ENCODE results near the gene SOX10.

Gene SOX10

DNA sequence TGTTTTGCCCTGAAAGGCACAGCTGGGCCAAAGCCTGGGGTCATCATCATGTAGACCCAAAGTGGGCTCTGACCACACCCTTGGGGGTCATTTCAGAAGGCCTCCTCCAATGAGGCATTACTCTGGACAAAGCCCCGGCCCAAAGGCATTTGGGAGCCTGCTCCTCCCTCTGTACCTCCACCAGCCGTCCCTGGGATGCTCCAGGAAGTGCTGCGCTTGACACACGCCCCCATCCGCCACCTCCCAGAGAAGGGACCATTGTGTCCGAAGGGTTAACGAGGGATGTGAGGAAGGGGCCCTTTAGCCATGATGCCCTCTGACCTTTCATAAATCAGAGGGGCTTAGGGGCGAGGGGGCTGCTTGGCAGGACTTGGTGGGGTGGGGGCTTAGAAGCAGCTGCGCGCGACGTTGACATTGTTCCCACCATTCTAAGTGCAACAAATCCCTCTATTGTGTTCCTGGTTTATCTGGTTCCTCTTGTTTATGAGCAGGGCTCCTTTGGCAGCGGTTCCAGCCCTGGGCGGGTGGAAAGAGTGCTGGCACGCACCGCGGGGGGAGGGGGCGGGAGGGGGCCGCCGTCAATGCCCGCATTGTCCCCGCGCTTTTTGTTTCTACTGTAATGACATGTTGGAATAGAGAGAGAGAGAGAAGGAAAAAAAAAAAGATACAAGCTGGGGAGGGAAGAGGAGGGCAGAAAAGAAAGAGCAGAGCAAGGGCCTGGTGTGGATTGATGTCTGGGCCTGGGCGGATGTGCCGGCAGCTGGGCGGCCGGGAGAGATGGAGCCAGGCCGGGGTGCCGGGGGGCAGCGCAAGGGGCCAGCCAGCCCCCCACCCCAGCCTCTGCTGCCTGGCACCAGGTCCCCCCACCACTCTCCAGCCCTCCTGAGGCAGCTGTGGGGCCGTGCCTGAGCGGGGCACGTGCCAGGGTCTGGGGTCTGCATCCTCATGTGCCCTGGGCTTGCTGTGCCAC is 32.1 kb upstream of the SOX10 start:
- DNase-seq, result no peak

DNA sequence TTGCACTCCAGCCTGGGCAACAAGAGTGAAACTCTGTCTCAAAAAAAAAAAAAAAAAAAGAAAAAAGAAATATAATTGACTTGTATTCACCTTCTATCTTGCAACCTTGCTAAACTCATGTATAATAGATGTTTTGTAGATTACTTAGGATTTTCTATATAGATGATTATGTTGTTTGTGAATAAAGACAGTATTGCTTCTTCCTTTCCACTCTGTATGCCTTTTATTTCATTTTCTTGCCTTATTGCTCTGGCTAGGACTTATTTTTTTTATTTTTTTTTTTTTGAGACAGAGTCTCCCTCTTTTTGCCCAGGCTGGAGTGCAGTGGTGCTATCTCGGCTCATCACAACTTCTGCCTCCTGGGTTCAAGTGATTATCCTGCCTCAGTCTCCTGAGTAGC is 29.7 kb upstream of the SOX10 start:
- no peak for DNase-seq

DNA sequence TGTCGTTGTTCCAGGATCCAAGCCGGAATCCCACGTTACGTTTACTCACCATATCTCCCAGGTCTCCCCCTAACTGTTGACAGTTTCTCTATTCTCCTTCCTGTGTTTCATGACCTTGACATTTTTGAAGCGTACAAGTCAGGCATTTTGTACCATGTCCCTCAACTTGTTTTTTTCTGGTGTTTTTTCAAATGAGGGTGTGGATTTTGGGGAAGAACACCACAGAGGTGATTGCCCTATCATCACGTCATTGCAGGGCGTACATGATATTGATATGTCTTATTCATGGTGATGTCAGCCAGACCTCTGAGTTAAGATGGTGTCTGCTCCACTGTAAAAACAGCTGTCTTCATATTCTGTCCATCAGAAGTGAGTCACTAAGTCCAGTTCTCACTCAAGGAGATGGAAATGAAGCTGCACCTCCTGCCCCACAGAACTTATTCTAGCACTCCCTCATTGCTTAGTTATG is 28.3 kb upstream of the SOX10 start:
- no peak for DNase-seq

DNA sequence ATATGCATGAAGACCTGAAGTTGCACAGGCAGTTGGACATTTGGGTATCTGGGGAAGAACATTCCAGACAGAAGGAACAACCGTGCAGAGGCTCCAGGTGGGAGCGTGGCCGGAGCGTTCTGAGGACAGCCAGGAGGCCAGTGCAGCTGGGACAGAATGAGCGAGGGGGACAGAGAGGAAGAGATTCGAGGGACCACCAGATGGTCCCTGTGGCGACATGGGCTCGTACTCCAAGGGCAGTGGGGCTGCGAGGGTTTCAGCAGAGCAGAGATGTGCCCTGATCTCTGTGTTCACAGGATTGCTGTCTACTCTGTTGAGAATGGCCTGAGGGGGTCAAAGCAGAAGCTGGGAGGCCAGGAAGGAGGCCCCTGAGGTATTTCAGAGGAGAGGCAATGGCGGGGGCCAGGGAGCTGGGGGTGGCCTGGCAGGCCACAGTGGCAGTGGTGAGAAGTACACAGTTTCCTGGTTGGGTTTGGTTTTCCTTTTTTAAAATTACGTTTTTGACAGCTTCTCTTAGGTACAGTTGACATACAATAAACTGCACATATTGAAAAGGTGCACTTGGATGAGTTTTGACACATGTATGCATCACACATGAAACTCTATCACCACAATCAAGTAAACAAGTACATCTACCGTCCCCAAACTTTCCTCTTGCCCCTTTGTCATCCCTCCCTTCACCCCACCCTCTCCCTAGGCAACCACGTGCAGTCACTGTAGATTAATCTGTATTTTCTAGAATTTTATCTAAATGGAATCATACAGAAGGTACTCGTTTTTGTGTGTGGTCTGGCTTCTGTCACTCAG is 24.8 kb upstream of the SOX10 start:
- DNase-seq, result no peak

DNA sequence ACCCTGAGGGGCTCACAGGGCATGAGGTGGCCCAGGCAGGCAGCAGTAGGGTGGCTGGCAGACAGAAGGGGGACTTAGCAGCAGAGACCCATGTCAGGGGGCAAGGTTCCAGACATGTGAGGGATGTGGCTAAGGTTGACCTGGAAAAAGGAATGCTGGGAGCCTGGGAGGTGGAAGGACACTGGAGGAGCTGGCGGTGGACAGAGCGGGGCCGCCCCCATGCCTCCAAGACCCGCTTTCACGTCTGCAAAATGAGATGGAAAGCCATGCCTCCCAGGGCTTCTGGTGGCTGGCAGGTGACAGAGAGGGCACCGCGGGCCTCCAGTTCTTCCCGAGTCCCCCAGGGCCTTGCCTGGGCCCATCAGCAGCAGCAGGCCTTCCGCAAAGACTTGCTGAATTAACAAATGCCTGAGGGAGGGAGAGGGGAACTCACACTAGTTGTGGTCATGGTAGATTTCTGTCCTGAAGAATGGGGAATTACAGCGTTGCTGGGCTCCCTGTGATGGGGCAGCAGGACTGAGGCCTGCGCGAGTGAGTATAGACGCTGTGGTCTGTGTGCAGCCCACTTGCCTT is 23.1 kb upstream of the SOX10 start:
- no peak for DNase-seq

DNA sequence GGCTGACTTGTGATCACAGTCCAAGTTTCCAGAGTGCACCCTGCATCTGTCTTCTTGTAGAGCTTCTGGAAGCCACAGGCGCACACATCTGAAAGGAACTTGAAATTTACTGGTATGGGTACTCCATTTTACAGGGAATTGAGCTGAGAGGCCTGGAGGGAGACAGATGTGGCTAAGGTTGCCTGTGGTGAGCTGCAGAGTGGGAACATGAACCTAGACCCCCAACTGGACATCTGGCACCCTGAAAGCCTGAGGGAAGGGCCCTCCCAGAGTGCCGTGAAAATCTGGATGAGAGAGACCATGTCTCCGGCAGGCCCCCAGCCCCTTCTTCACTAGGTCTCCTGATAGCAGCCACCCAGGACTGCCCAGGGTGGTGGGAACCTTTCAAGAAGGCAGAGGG is 22.6 kb upstream of the SOX10 start:
- no peak for DNase-seq

DNA sequence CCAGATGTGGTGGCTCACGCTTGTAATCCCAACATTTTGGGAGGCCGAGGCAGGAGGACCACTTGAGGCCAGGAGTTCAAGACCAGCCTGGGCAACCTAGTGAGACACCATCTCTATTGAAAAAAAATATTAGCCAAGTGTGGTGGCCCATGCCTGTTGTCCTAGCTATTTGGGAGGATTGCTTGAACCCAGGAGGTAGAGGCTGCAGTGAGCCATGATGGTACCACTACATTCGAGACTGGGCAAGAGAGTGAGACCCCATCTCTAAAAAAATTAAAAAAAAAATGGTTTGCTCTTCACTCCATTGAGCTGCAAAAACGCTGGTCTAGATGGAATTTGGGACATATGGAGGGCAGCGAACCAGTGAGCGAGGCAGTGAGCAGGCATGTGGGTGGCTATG is 21.6 kb upstream of the SOX10 start:
- no peak for DNase-seq

DNA sequence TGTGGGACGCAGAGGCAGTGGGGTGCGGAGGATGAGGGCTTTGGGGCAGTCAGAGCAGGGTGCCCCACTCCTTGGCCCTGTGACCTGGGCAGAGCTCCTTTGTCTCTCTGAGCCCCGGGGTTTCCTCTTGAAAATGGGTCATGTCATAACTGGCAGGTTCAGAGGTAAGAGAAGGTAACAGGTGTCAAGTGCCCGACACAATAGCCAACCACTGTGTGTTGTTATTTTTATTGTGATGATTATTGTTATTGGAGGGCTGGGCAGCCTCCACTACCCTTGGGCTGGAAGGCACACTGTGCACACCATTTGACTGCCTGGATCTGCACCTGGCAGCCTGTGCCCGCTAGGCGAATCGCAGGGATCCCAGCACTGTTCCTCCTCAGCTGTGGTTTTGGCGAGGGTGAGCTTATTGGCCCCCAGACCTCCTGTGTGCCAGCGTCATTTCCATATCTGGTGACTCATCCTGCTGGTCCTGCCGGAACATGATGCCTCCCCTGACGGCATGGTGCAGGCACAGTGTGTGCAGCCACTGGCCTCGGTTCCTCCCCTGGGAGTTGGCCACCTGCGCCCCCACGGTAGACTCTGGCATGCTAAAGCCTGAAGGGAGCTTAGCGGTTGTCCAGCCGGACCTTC is 15.4 kb upstream of the SOX10 start:
- peak; percentile 45 for DNase-seq

DNA sequence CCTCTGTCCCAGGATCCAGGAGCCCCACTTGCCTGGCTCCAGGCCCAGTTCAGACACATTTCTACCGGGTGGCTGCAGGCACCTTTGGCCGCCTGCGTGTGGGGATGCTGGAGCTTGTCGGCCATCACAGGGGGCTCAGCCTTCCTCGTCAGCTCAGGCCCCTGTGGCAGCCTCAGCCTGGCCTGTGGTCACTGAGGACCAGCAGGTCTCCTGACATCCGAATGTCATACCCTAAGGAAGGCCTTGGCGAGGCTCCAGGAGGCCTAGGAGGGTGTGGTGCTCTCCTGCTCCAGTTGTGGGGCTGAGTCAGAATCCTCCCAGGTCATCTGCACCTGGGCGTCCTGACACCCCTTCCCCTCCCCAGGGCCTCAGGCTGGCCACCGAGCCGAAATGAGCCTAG is 14.9 kb upstream of the SOX10 start:
- DNase-seq, result no peak

DNA sequence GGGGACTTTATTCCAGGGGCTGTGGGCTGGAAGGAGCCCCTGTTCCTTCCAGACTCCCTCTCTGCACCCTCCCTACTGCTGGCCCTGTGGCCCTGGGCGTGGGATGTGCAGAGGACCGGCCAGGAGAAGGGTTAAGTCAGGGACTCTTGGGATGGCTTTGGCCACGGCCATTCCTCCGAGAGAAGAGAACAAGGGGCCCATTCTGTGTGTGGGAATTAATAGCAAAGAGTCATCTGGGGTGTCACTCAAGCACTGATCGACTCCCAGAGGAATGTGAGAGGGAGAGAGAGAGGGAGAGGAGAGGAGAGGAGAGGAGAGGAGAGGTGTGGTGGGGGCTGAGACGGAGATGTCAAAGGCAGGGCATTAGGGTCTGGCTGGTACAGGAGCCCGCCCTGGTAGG is 14.2 kb upstream of the SOX10 start:
- no peak for DNase-seq

DNA sequence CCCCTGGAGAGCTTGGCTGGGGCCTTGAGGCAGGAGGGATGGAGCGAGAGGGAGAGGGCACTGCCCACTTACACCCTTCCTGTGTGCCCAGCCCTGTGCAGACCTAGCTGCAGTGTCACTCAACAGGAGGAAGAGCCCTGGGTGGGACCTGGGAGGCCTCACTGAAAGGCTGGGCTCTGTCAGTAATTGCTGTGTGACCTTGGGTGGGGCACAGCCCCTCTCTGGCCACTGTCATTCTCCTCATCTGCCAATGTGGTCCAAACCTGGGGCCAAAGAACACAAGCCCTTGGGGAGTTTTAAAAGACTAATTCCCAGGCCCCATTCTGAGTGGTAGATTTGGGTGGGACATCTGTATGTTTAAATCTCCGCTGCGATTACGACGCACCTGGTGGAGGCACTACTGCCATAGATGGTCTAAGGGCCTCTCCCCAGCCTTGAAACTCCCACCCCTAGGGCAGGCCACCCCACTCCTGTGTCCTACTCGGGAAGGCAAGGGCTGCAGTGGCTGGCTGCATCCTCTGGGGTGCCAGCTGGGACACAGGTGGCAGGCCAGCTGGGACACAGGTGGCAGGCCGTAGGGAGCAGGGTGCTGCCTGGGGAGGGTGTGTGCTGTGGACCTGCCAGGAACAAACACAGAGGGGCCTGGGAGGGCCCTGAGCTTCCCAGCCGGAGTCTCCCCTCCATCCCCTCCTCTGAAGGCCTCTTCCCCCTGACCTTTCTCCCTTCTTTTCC is 12.3 kb upstream of the SOX10 start:
- DNase-seq, result no peak

DNA sequence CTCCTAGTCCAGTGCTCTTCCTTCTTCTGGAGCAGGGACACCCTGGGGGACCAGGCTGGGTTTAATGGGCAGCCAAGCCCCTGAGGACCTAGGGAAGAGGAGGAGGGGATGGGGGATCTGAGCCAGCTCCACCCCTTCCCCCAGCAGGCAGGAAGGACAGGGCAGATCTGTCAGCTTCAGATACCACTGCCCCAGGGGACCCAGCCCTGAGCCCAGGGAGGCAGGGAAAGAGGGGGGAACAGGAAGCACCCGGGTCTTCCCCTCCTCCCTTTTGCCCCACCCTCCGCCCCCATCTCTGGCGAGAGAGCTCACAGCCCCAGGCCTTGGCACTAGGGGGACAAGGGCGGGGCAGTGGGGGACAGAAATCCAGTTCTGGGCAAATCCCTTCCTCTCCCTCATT is 11.7 kb upstream of the SOX10 start:
- no peak for DNase-seq

DNA sequence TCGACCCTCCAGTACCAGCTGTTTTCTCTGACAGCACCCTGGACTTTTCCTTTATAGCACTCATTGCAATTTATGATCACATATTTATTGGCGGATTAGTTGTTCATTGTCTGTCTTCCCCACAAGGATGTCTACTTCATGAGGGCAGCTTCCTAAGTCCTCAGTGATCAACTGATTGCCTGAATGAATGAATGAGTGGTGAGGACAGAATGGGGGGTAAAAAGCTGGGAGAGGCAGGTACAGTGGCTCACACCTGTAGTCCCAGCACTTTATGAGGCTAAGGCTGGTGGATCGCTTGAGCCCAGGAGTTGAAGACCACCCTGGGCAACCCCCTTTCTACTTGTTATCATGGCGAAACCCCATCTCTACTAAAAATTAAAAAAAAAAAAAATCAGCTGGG is 11.1 kb upstream of the SOX10 start:
- DNase-seq, result no peak

DNA sequence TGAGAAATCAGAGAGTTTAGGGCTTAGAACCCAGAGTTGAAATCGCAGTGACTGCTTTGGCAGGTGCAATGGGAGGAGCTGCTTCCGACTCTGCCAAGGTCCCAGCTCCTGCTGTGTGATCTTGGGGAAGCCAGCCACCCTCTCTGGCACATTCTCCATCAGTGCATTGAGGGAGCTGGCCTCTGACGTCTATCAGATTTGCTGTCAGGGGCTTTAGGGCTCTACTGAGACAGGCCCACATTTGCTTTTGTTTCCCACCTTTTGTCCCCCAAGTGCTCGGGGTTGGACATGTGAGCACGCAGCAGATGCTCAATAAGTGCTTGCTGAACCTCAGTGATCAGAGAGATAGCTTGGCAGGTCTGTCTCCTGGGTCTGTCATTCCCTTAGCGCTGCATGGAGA is 10.6 kb upstream of the SOX10 start:
- no peak for DNase-seq

DNA sequence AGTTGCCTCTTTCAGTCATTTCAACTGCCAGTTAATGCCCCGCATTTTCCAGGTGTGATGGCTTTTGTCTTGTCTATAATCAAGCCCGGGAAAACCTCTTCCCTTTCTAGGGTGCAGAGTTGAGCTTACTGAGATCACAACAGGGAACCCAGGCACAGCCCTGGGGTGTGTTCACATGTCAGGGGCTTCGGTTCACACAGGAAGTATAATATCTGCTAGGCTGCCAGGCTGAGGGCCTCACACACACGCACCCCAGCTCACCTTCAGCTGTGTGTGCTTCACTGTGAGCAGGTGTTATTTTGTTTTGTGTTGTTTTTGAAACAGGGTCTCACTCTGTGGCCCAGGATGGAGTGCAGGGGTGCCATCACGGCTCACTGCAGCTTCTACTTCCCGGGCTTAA is 9.7 kb upstream of the SOX10 start:
- DNase-seq, result no peak

DNA sequence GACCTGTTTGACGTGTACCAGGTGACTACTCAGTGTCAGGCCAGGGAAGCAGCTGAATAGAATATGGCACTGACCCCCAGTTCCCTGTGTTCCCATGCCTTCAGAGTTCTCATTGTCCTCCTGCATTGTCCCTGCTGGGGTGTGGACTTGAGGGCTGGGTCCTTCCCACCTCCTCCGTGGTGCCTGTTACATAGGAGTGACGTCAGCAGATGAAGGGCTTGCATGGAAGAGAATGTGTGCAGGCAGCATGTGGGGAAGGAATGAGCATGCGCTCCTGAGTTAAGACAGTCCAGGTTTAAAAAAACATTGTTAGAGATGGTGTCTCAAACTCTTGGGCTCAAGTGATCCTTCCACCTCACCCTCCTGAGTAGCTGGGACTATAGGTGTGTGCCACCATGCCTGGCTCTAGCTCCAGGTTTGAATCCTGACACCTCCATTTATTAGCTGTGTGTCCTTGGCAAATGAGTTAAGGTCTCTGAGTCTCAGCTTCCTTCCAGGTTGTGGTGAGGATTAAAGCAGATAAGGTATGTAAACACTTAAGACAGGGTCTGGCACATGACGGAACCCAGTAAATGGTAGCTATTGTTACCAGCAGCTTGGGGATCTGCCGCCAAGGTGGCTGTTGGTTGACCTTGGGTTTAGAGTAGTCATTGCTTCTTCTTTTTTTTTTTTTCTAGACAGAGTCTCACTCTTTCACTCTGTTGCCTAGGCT is 7.5 kb upstream of the SOX10 start:
- no peak for DNase-seq

DNA sequence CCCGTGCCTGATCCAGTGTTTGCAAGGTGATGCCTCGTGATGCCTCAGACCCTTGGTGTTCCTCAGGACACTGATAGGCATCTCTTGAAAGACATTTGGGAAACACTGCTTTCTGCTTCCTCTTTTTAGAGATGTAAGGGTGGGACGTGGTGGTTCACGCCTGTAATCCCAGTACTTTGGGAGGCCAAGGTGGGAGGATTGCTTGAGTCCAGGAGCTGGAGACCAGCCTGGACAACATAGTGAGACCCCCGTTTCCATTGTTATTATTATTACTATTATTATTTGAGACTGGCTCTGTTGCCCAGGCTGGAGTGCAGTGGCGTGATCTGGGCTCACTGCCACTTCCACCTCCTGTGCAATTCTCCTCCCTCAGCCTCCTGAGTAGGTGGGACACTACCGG is 6.5 kb upstream of the SOX10 start:
- DNase-seq, result no peak

DNA sequence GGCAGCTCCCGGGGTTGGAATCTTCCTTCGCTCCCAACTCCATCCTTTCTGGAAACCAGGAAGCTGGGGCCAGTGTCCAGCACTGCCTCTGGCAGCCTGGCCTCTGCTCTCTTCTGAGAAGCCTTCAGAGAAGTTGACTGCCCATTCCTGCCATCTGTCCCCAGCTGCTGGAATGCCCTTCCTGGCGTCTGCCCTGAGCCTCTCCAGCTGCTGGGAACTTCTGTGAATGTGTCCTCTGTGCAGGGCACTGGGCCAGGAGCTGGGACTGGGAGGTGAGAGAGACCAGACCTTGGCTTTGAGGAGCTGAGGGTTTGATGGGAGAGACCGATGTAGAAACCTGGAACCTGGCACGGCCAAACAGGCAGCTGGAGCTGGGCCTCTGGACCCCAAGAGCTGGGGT is 5.9 kb upstream of the SOX10 start:
- no peak for DNase-seq

DNA sequence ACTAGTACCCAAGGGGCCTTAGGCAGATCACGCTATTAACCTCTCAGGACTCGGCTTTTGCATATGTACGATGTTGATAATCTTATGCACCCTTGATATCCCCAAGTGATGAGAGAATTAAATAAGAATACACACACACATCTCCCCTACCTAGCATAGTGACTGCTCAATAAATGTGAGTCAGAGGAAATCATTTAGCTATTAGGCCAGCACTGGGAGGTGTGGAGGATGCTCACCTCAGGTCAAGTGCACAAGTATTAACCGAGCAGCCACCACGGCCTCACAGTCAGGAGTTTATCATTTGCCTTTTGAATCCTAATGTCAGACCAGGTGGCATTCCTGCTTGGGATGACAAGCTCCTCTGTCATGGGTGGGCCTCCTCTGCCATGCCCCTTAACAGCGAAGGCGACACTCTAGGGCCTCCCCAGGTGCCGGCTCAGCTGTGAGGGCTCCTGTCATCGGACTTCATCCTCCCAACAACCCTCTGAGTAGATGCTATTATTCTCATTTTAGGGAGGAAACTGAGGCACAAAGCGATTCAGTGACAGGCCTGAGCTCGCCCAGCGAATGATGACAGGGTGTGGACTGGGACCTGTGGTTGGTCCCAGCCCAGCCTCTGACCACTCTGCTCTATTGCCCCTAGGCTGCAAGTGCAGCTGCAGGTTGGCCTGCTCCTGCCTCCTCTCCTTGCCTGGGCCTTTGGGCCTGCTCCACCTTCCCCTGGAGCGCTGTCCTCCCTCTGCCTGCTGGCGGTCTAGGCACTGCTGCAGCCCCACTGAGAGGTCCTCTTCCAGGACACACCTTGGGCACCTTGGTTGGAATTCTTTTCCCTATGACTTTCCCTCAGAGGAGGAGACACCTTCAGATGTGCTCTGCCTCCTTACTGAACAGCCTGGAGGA is 5.0 kb upstream of the SOX10 start:
- no peak for DNase-seq

DNA sequence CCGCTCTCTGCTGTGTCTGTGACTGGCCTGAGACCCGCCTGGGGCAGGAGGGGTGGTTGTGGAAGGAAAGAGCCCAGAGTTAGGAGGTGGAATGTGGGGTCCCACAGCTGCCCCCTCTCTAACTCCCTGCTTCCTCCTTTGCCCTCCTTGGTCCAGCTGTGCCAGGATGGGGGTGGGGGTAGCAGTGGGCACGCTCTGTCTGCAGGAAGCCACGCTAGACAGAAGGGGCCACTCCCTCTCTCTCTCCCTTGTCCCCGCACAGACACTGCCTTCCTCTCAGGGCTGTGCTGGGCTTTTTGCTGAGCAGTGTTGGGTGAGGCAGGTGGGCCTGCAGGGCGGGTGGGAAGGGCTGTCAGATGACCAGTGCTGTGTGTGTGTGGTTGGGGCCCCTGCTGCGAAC is 2.0 kb upstream of the SOX10 start:
- no peak for DNase-seq
